Measurements from ENCODE around the gene LRP1B. TPM values are rescaled to one million over a fixed set of nuclear protein-coding genes. Genes with fewer than 3 reads are reported as not detected.
A peak's percentile ranks its signal among the peaks of the same experiment; 100 is the strongest.

LRP1B gene
- total RNA-seq, 2 donors from 2014 or later: 0.52 to 3.0 TPM

DNA sequence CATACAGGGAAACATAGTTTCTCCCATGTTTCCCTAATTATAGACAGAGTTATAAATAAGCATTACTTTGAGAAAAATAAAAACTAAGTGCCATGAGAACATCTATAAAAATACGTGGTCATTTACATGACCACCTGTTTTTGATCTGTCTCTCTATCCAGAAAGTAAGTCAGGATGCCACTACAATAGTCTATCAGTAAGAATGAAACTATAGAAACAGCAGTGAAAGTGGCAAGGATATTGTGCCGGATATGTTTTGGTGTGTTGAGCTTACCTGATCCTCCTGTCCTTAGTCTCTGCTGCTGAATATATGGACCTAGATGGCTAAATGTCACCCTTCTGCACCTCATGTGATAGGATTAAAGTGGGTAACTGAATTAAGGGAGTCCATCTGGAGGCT is 512.4 kb downstream of the LRP1B start:
- intact Hi-C loops (cut with DNase I): no loop called here
- no peaks in the 10 kb centered on the region for H3K36me3 ChIP-seq (replicated peaks in 1 of 2; ENCODE audit: insufficient read depth in 1 of 2, low read depth in 2 of 2)
- DNase-seq (no peak), ATAC-seq (no peak)
- WGBS, 2 donors: 76 to 79% methylated on average over 2 of the region's 2 CpGs
- TF ChIP-seq POLR2A (IDR thresholded peaks at IDR 0.05) (no peak), CTCF (IDR thresholded peaks at IDR 0.05) (no peak)
- H3K9me3 ChIP-seq: no peaks in the 10 kb centered on the region
- no peaks in the 10 kb centered on the region for H3K27me3 ChIP-seq
- no peak overlapping the region for H3K4me3 ChIP-seq
- no peak overlapping the region for H3K27ac ChIP-seq
- H3K4me1 ChIP-seq: no peaks in the 10 kb centered on the region

DNA sequence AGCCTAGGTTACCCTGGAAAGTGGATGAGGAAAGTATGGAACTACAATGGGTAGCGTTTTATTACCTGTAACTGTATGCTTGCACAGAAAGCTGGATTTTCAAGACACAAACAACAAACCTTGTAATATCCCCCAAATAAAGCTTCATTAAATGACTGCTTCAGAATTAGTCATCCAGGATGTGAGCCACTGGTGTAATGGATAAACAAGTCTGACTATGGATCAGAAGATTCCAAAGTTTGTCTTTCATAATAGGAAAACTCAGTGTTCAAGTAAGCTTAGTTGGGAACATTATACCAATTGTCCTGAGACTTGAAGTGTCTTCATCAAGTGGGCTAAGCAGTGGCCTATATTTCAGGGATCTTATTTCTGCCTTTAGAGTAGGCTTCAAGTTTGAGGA is 518.8 kb downstream of the LRP1B start:
- ATAC-seq: no peak
- Histone ChIP-seq H3K36me3 (replicated peaks in 1 of 2; ENCODE audit: insufficient read depth in 1 of 2, low read depth in 2 of 2) (no peaks in the 10 kb centered on the region), H3K4me1 (no peaks in the 10 kb centered on the region), H3K4me3 (no peak overlapping the region), H3K9me3 (no peaks in the 10 kb centered on the region), H3K27ac (peak overlapping the region in 1 of 4 donors; percentile 7), H3K27me3 (no peaks in the 10 kb centered on the region)
- intact Hi-C loops (cut with DNase I): no loop called here
- whole genome bisulfite sequencing, 2 donors: 60 to 63% methylated on average over 1 of the region's 1 CpG
- no peak for DNase-seq
- TF ChIP-seq CTCF (IDR thresholded peaks at IDR 0.05) (no peak), POLR2A (IDR thresholded peaks at IDR 0.05) (no peak)

GRCh38 chr2:141611176-141611571 is 519.6 kb downstream of the LRP1B start:
- no peak for ATAC-seq
- intact Hi-C loops (cut with DNase I): no loop called here
- Histone ChIP-seq H3K4me1 (no peaks in the 10 kb centered on the region), H3K4me3 (no peak overlapping the region), H3K9me3 (no peaks in the 10 kb centered on the region), H3K27ac (peak overlapping the region in 1 of 4 donors; percentile 7), H3K36me3 (replicated peaks in 1 of 2; ENCODE audit: insufficient read depth in 1 of 2, low read depth in 2 of 2) (no peaks in the 10 kb centered on the region), H3K27me3 (no peaks in the 10 kb centered on the region)
- DNase-seq: no peak
- TF ChIP-seq CTCF (IDR thresholded peaks at IDR 0.05): no peak
- TF ChIP-seq POLR2A (IDR thresholded peaks at IDR 0.05): no peak
- whole genome bisulfite sequencing, 2 donors: 47 to 48% methylated on average over 1 of the region's 1 CpG

GRCh38 chr2:141610564-141611175 is 520.1 kb downstream of the LRP1B start:
- 37 to 44% methylated on average over 6 of the region's 6 CpGs for WGBS, 2 donors
- Histone ChIP-seq H3K36me3 (replicated peaks in 1 of 2; ENCODE audit: insufficient read depth in 1 of 2, low read depth in 2 of 2) (no peaks in the 10 kb centered on the region), H3K4me1 (no peaks in the 10 kb centered on the region), H3K27ac (no peak overlapping the region), H3K27me3 (no peaks in the 10 kb centered on the region), H3K4me3 (no peak overlapping the region), H3K9me3 (no peaks in the 10 kb centered on the region)
- no peak for ATAC-seq
- intact Hi-C loops (cut with DNase I): no loop called here
- TF ChIP-seq CTCF (IDR thresholded peaks at IDR 0.05) (no peak), POLR2A (IDR thresholded peaks at IDR 0.05) (no peak)
- no peak for DNase-seq

- DNase-seq: no peak
- Histone ChIP-seq H3K36me3 (replicated peaks in 1 of 2; ENCODE audit: insufficient read depth in 1 of 2, low read depth in 2 of 2) (no peaks in the 10 kb centered on the region), H3K27me3 (no peaks in the 10 kb centered on the region), H3K4me3 (no peak overlapping the region), H3K4me1 (no peaks in the 10 kb centered on the region), H3K27ac (no peak overlapping the region), H3K9me3 (no peaks in the 10 kb centered on the region)
- ATAC-seq: no peak
- intact Hi-C loops (cut with DNase I): no loop called here
- TF ChIP-seq CTCF (IDR thresholded peaks at IDR 0.05) (no peak), POLR2A (IDR thresholded peaks at IDR 0.05) (no peak)
Observed at GRCh38 chr2:141605163-141605562, 525.7 kb downstream of the LRP1B start.
